Measurements from ENCODE around the gene CDK13.

DNA sequence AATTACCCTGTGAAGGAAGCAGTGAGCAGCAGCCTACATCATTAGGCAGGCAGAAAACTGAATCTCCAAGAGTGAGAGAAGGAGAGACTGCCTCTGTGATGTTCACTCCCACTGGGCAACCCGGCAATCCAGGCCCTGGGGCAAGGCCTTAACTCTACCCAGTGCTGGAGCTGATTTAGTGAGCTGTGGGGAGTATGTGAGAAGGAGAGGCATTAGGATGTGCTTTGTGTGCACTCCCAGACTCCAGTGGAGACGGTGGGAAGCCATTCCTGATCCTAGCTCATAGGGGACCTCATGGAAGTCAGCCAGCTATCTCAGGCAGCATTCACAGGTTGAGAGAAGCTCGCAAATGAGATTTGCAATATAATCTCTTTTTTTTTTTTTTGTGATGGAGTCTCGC is 41.1 kb upstream of the CDK13 start:
- TF ChIP-seq, protein P1, sequence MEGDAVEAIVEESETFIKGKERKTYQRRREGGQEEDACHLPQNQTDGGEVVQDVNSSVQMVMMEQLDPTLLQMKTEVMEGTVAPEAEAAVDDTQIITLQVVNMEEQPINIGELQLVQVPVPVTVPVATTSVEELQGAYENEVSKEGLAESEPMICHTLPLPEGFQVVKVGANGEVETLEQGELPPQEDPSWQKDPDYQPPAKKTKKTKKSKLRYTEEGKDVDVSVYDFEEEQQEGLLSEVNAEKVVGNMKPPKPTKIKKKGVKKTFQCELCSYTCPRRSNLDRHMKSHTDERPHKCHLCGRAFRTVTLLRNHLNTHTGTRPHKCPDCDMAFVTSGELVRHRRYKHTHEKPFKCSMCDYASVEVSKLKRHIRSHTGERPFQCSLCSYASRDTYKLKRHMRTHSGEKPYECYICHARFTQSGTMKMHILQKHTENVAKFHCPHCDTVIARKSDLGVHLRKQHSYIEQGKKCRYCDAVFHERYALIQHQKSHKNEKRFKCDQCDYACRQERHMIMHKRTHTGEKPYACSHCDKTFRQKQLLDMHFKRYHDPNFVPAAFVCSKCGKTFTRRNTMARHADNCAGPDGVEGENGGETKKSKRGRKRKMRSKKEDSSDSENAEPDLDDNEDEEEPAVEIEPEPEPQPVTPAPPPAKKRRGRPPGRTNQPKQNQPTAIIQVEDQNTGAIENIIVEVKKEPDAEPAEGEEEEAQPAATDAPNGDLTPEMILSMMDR (IDR thresholded peaks at IDR 0.05) = no peak
- TF ChIP-seq POLR2A (IDR thresholded peaks at IDR 0.05) = no peak
